GM23338 (cell line): ENCODE measurements around the gene ULBP2. TPM values are rescaled to one million over a fixed set of nuclear protein-coding genes. Genes with fewer than 3 reads are reported as not detected.

Source experiments
- ATAC-seq: fragments of 200-7000 bp; cut with Tn5 transposase; 3 replicates; pipeline ENCODE4 v1.9.1; 2020
- DNase-seq: peaks from one replicate; pipeline ENCODE4 v3.0.0-alpha.2; 2015; ENCODE audit warnings: low spot score
- H2AFZ ChIP-seq: fragments of 200-600 bp; sonication (generic); 2 replicates; pipeline ENCODE4 v1.8.0; 2016; ENCODE audit warnings: antibody characterized with exemption, mild to moderate bottlenecking, moderate library complexity
- H3F3A ChIP-seq: fragments of 200-600 bp; sonication (generic); replicated peaks from 2 replicates; pipeline ENCODE4 v1.8.0; 2017; ENCODE audit warnings: antibody characterized with exemption, mixed run types, low read depth
- H3K27ac ChIP-seq: fragments of 200-600 bp; sonication (generic); 2 replicates; pipeline ENCODE4 v1.6.1; 2016; ENCODE audit warnings: low read depth
- H3K27me3 ChIP-seq: fragments of 200-600 bp; sonication (generic); 2 replicates; pipeline ENCODE4 v1.8.0; 2016; ENCODE audit warnings: mild to moderate bottlenecking, mixed run types, moderate library complexity; ENCODE audit not compliant: insufficient read depth
- H3K36me3 ChIP-seq: fragments of 200-600 bp; sonication (generic); 2 replicates; pipeline ENCODE4 v1.8.0; 2016; ENCODE audit warnings: mild to moderate bottlenecking; ENCODE audit not compliant: insufficient read depth
- H3K4me1 ChIP-seq: fragments of 200-600 bp; sonication (generic); 2 replicates; pipeline ENCODE4 v1.8.0; 2016; ENCODE audit warnings: mild to moderate bottlenecking, moderate library complexity; ENCODE audit not compliant: insufficient read depth
- H3K4me2 ChIP-seq: fragments of 200-600 bp; sonication (generic); 2 replicates; pipeline ENCODE4 v1.7.1; 2017; ENCODE audit warnings: mixed run types
- H3K4me3 ChIP-seq: fragments of 200-600 bp; sonication (generic); 2 replicates; pipeline ENCODE4 v1.6.1; 2016; ENCODE audit warnings: mixed run types
- H3K79me2 ChIP-seq: fragments of 200-600 bp; sonication (generic); replicated peaks from 2 replicates; pipeline ENCODE4 v1.8.0; 2017; ENCODE audit warnings: mild to moderate bottlenecking; ENCODE audit not compliant: insufficient read depth
- H3K9me2 ChIP-seq: fragments of 200-600 bp; sonication (generic); 2 replicates; pipeline ENCODE4 v1.8.0; 2017; ENCODE audit not compliant: insufficient read depth
- H4K20me1 ChIP-seq: fragments of 200-600 bp; sonication (generic); replicated peaks from 2 replicates; pipeline ENCODE4 v1.8.0; 2017; ENCODE audit warnings: mild to moderate bottlenecking; ENCODE audit not compliant: insufficient read depth
- H3K27ac Mint-ChIP-seq: 2 replicates; pipeline ENCODE4 v1.8.0; 2020; ENCODE audit warnings: inconsistent platforms, mild to moderate bottlenecking, moderate library complexity, mixed read lengths
- H3K27me3 Mint-ChIP-seq: 3 replicates; pipeline ENCODE4 v1.8.0; 2022; ENCODE audit warnings: low read depth, mild to moderate bottlenecking, moderate library complexity, mixed read lengths, inconsistent platforms; ENCODE audit not compliant: insufficient read depth, poor library complexity
- H3K36me3 Mint-ChIP-seq: 3 replicates; pipeline ENCODE4 v1.8.0; 2021; ENCODE audit warnings: low read depth, mild to moderate bottlenecking, inconsistent platforms, moderate library complexity, mixed read lengths
- H3K4me1 Mint-ChIP-seq: 3 replicates; pipeline ENCODE4 v1.8.0; 2020; ENCODE audit warnings: mild to moderate bottlenecking, inconsistent platforms, mixed read lengths
- H3K4me3 Mint-ChIP-seq: 3 replicates; pipeline ENCODE4 v1.8.0; 2021; ENCODE audit warnings: moderate library complexity, mild to moderate bottlenecking, inconsistent platforms, mixed read lengths
- H3K9me3 Mint-ChIP-seq: 3 replicates; pipeline ENCODE4 v1.8.0; 2020; ENCODE audit warnings: moderate library complexity, mild to moderate bottlenecking, inconsistent platforms, mixed read lengths
- CREB1 ChIP-seq: fragments of 250-450 bp; sonication (Bioruptor Pico); IDR thresholded peaks from 2 replicates; pipeline ENCODE4 v1.5.0; 2020; ENCODE audit warnings: low read depth, mild to moderate bottlenecking, moderate library complexity
- CTCF ChIP-seq, 2 experiments: fragments of 200-600 bp in 1 of 2; sonication (generic) in 1 of 2; conservative IDR thresholded peaks; 2 replicates each; pipeline versions ENCODE4 v1.5.1 to v1.6.1; 2016 to 2017; ENCODE audit warnings: antibody characterized with exemption in 2 of 2, low read depth in 2 of 2, mild to moderate bottlenecking in 2 of 2, moderate library complexity in 1 of 2
- ETS1 ChIP-seq: IDR thresholded peaks from 2 replicates; pipeline ENCODE4 v1.6.1; 2016; ENCODE audit warnings: antibody characterized with exemption
- EZH2 ChIP-seq: fragments of 200-600 bp; sonication (generic); IDR thresholded peaks from one replicate; pipeline ENCODE4 v1.8.0; 2017; ENCODE audit warnings: antibody characterized with exemption, mild to moderate bottlenecking, low read depth; ENCODE audit not compliant: unreplicated experiment
- EZH2phosphoT487 ChIP-seq: fragments of 200-600 bp; sonication (generic); IDR thresholded peaks from one replicate; pipeline ENCODE4 v1.8.1; 2018; ENCODE audit warnings: antibody characterized with exemption; ENCODE audit not compliant: unreplicated experiment
- JUNB ChIP-seq: IDR thresholded peaks from one replicate; pipeline ENCODE4 v1.6.1; 2016; ENCODE audit warnings: antibody characterized with exemption; ENCODE audit not compliant: unreplicated experiment
- NANOG ChIP-seq: IDR thresholded peaks from 2 replicates; pipeline ENCODE4 v1.6.1; 2016; ENCODE audit warnings: antibody characterized with exemption, borderline replicate concordance
- POLR2AphosphoS5 ChIP-seq: IDR thresholded peaks from 2 replicates; pipeline ENCODE4 v1.6.1; 2016; ENCODE audit warnings: antibody characterized with exemption, low read depth
- REST ChIP-seq: IDR thresholded peaks from one replicate; pipeline ENCODE4 v1.6.1; 2018; ENCODE audit warnings: antibody characterized with exemption; ENCODE audit not compliant: unreplicated experiment
- STAT1 ChIP-seq: IDR thresholded peaks from one replicate; pipeline ENCODE4 v1.6.1; 2016; ENCODE audit warnings: antibody characterized with exemption; ENCODE audit not compliant: unreplicated experiment
- ZNF114 ChIP-seq: fragments of 250-450 bp; sonication (Bioruptor Pico); IDR thresholded peaks from 2 replicates; pipeline ENCODE4 v1.5.0; 2020; ENCODE audit warnings: mild to moderate bottlenecking, moderate library complexity
- ZNF331 ChIP-seq: fragments of 250-450 bp; sonication (Bioruptor Pico); IDR thresholded peaks from 2 replicates; pipeline ENCODE4 v1.5.0; 2020; ENCODE audit warnings: low read depth, mild to moderate bottlenecking, moderate library complexity
- ZNF462 ChIP-seq: fragments of 250-450 bp; sonication (Bioruptor Pico); IDR thresholded peaks from 2 replicates; pipeline ENCODE4 v1.5.0; 2020; ENCODE audit warnings: mild to moderate bottlenecking, moderate library complexity
- polyA plus RNA-seq: library from polyadenylated mRNA; unstranded; fragments of >200 nt; fragmentation: Nextera tagmentation; extraction: Ambion mirVana; gene quantifications from 2 replicates; pipeline ENCODE4 v1.2.1, GENCODE V29; 2016
- total RNA-seq: library from RNA; depleted of rRNA; stranded (reverse); fragments of >200 nt; shearing (Covaris generic); gene quantifications from 2 replicates; pipeline ENCODE4 v1.2.3, GENCODE V29; 2014

ULBP2 gene
- total and polyA plus RNA-seq, 2 experiments from 2014 or later, result not detected

- no peak overlapping the region for H2AFZ ChIP-seq
- ATAC-seq, result no peak
Measured at GRCh38 chr6:149924933-149925252, 16.9 kb upstream of the ULBP2 start.

More at GRCh38 chr6:149924933-149925252, 16.9 kb upstream of the ULBP2 start:
- peak overlapping the region; percentile 60; the same call in 1 of the 3 replicates for H3K4me3 Mint-ChIP-seq
- no peak overlapping the region for H3K27ac ChIP-seq
- H3K36me3 Mint-ChIP-seq, result no peaks in the 10 kb centered on the region
- no peak for DNase-seq
- H3K27me3 ChIP-seq, result peaks cover 96% of the 10 kb centered on the region
- no peak overlapping the region for H3K4me3 ChIP-seq
- H3K36me3 ChIP-seq, result no peaks in the 10 kb centered on the region
- H3K9me2 ChIP-seq, result no peaks in the 10 kb centered on the region
- H3K79me2 ChIP-seq, result no peaks in the 10 kb centered on the region
- H3F3A ChIP-seq, result 0 out of 2 replicates have a peak, but pooled peaks cover 3% of the 10 kb centered on the region
- no peaks in the 10 kb centered on the region for H3K4me1 ChIP-seq
- H3K9me3 Mint-ChIP-seq, result peaks cover 7% of the 10 kb centered on the region; the same call in 2 of the 3 replicates
- TF ChIP-seq ZNF331 (CRISPR knock-in tag), result no peak
- no peak for TF ChIP-seq ETS1
- TF ChIP-seq NANOG, result no peak
- no peak for TF ChIP-seq ZNF462
- no peak for TF ChIP-seq STAT1
- TF ChIP-seq JUNB, result no peak
- TF ChIP-seq EZH2, result no peak
- TF ChIP-seq CTCF (conservative IDR thresholded peaks at IDR 0.05; ENCODE audit: low read depth in 2 of 2), result no peak
- TF ChIP-seq ZNF114 (CRISPR knock-in tag), result no peak
- TF ChIP-seq CREB1 (CRISPR knock-in tag), result no peak
- TF ChIP-seq POLR2AphosphoS5, result no peak
- TF ChIP-seq EZH2phosphoT487, result no peak
- TF ChIP-seq REST, result no peak
- no peaks in the 10 kb centered on the region for H4K20me1 ChIP-seq
- no peak overlapping the region for H3K4me2 ChIP-seq
- peaks cover 62% of the 10 kb centered on the region for H3K27me3 Mint-ChIP-seq
- no peak overlapping the region for H3K27ac Mint-ChIP-seq
- peaks cover 9% of the 10 kb centered on the region; the same call in 2 of the 3 replicates for H3K4me1 Mint-ChIP-seq
